Activated CD4-positive, alpha-beta T cell treated with anti-CD3 and anti-CD28 coated beads, Interleukin-2, Interleukin-4, amounts not matched to agents 100 ng/mL and 50 ng/mL, durations not matched to agents 16 hours and 8 hours (primary cell): ENCODE measurements around the gene DNAH14.
A peak's percentile ranks its signal among the peaks of the same experiment; 100 is the strongest.

Experiments
- DNase-seq: peaks from one replicate; pipeline ENCODE4 v3.0.0-alpha.2; 2020; ENCODE audit warnings: low spot score

DNAH14 gene

DNA sequence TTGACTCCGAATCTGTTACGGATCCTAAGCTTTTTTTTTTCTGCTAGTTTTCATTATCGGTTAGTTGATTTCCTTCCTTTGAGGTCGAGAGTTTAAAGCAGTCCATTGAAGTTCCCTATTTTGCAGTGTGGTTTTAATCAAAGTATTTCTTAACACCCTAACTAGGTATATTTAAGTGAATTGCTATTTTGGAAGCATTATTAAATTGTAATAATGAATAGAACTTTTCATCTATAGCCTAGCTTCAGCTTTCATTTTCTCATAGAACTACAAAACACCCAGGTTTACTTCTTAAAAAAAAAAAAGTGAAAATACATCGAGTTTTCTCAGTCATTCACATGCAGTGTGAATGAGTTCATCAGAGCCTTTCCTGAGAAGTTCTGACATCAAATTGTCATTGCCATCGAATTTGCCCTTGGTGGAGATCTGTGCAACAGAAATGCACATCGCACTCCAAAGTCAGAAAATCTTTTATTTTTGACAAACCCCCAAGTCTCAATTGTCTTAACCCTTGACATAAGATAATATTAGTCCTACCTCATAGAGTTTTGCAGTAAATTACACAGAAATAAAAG is 499.5 kb downstream of the DNAH14 start:
- peak; percentile 21 for DNase-seq

DNA sequence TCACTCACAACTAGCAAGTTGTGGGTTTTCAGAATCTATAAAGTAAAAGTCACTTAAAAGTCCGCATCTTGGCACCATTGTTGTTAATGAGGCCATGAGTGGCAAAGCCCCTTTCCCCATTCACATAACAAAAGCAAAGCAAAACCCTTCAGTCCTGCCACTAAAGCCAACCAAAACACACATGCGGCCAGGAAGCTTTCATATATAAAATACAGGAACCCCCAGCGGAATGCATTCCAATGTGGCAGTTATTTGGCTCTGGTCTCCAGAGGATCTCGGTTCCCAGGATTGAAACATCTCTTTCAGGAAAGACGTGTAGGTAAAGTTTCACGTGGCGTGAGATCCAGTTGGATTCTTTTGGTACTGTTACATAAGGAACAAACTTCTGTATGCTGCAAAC is 500.8 kb downstream of the DNAH14 start:
- DNase-seq = no peak

DNA sequence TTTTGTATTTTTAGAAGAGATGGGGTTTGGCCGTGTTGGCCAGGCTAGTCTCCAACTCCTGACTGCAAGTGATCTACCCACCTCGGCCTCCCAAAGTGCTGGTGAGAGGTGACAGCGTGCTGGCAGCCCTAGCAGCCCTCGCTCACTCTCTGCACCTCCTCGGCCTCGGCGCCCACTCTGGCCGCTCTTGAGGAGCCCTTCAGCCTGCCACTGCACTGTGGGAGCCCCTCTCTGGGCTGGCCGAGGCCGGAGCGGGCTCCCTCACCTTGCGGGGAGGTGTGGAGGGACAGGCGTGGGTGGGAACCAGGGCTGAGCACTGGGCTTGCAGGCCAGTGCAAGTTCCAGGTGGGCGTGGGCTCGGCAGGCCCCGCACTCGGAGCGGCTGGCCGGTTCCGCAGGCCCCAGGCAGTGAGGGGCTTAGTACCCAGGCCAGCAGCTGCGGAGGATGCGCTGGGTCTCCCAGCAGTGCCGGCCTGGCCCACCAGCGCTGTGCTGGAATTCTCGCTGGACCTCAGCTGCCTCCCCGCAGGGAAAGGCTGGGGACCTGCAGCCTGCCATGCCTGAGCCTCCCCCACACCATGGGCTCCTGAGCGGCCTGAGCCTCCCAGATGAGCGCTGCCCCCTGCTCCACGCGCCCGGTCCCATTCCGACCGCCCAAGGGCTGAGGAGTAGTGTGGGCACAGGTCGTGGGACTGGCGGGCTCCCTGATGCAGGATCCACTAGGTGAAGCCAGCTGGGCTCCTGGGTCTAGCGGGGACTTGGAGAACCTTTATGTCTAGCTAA is 501.8 kb downstream of the DNAH14 start:
- no peak for DNase-seq

DNA sequence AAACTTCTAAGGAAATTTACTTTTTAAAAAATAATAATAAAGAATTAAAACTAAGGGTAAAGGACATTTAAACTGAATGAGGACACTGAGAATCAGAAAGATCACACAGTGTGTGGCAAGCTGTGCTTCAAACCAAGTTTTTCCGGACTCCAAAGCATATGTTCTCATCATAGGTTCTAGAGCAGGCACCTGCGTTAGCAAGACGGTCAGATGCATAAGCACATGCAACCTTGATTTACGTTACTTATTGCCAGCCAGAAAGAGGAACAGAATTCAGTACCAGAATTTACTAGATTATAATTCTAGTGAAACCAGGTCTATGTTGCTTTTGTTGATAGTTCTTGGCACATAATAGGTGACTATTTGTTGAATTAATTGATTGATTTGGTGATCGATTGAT is 504.6 kb downstream of the DNAH14 start:
- no peak for DNase-seq

DNA sequence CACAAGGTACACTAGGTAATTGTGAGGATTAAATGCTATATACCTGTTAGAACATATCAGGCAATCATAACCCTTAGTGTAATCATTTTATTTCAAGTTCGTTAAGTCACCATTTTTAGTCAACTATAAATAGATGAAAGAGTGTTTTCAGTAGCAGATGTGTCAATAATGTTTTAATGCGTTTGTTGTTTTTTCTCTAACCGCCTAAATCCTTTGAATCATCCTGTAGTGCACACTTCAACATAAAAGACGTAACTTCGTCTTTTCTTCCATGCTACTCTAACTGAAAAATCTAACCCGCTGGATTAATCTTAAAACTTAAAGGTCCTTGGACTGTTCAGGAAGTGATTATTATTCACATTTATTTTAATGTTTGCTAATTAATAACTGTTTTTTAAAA is 505.6 kb downstream of the DNAH14 start:
- DNase-seq = no peak

DNA sequence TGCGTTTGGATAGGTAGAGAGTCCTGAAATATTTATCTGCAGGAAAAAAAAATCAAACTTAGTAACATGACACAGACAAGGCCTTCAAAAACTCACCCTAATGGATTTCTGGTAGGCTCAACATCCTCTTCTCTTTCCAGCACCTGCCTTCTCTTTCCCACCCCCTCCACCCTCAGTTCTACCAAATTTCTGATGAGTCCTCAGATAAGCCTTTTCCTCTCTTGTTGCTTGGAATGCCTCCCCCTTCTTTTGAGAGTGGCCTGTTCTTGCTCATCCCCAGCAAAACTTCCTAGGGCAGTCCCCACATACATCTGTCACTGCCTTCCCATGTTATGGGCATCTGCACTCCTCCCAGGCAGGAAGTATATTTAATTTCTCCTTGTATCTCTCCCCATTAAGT is 506.0 kb downstream of the DNAH14 start:
- no peak for DNase-seq

DNA sequence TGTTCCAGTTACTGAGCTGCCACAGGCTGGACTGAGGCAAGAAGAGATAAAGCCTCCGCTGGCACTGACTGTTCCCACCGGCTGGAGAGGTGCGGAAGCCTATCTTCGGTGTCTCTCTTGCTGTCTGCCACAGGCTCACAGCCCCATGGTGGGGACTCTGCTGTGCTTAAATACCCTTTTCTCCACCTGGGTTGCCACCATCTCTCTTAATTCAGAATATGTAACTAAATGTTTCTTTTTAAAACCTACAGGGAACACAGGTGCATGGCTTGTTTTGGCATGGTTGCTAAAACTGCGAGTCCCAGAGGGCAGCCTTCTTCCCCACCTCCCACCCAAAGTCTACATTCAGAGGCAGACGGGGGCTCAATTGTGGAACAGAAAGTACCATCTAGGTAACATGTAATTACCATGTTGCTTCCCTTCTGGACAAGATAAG is 506.5 kb downstream of the DNAH14 start:
- DNase-seq = no peak

DNA sequence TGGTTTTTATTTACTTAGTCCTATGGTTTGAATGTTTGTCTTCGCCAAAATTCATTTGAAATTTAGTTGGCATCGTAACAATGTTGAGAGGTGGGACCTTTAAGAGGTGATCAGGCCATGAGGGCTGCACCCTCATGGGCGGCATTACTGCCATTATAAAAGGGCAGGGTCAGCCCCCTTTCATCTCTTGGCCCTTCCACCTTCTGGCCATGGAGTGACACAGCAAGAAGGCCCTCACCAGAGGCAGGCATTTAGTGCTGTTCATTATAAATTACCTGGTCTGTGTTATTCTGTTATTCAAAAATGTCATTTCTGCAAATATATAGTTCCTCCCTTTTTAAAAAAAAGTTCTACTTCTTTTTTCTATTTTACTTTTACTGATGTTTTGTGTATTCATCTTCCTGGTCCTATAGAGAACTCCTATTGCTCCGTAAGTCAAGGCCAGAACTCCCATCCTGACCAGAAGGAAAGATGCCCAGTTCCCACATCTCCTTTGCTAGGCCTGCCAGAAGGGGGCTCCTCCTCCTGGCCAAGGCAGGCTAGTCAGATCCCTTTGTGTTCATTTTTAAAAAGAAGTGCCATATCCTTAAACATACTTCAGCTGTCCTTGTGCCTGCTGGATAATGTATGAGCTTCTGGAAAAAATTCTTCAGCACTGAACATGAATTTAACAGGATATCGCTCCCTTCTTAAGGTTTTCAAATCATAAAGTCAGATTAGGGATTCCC is 508.4 kb downstream of the DNAH14 start:
- DNase-seq = no peak

DNA sequence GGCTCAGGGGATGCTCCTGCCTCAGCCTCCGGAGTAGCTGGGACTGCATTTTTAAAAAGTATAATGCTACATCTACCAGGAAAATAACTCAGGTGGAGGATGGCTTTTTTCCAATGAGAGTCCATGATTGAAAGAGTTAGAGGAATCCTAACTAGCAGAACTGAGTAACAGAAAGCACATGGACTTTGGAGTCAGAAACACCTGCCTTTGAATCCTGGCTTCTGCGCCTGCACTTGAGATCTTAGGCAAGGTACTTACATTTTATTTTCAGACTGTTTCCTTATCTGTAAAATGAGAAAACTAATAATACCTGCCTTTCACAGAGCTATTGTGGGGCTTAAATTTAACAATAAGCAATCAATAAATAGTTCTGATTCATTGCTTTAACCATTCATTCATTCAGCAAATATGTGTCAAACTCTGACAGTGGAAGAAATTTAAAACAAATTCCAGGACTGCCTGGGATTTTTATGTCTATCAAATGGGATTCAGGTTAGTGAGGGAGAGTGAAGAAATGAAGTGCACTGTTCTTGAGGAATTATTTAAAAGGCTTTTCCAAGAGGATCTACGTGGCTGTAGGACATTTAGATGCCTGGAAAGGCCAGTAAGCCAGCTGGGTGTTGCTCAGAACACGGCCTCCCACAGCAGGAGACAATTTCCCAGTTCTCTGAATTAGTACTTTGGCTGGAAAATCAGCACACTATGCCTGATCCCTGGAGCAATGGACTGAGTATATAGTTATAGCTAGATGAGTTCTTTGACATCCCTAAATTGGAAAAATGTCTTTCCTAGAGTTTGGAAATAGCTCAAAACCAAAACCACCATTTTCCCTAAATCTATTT is 511.1 kb downstream of the DNAH14 start:
- DNase-seq = no peak

DNA sequence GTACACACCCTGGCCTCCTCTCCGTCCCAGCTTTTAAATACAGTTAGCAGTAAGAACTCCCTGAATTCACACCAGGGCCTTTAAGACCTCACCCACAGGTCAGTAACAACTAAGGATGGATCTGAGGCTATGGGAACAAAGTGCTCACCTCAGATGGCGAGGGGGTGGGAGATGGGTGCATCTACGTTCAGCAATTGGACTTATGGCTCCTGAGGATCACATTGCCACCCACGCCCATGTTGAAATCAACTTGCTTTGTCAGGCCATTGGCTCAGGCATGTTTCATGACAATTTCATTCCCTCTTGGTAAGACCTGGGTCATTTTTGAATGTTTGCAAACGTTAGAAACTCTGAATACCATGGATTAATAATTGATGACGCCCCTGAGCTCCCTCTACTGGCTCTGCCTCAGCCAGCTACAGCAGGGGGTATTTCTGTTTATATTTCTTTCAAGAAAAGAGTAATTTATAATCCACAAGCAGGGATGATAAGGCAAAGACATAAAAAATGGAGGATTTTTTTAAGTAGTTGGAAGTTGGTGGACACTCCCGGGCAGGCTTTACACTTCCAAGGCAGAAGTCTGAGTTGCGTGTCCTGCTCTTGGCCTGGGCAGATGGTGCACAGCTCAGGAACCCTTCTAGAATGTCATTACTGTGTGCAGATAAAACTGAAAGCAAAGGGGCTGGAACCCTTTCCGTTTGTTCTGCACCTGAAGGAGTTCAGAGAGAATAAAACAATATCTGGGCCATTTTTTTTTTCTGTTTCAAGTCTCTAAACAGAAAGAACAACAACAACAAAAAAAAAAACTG is 512.0 kb downstream of the DNAH14 start:
- DNase-seq = no peak

DNA sequence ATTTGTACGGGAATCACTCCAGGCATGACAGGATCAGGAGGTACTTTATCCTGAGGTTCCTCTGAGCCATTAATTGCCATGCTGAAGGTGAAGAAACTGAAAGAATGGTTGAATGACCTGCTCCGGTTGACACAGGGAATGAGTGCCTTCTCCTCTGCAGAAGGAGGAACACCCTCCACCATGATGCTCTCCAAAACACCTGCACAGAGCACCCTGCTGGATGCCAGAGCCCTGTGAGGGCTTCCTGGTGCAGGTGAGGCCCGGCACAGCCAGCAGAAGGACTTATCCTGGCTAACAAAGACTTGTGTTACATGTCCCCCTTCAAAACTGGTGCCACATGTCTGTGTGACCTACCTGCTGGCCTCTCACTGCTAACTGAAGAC is 512.6 kb downstream of the DNAH14 start:
- no peak for DNase-seq

DNA sequence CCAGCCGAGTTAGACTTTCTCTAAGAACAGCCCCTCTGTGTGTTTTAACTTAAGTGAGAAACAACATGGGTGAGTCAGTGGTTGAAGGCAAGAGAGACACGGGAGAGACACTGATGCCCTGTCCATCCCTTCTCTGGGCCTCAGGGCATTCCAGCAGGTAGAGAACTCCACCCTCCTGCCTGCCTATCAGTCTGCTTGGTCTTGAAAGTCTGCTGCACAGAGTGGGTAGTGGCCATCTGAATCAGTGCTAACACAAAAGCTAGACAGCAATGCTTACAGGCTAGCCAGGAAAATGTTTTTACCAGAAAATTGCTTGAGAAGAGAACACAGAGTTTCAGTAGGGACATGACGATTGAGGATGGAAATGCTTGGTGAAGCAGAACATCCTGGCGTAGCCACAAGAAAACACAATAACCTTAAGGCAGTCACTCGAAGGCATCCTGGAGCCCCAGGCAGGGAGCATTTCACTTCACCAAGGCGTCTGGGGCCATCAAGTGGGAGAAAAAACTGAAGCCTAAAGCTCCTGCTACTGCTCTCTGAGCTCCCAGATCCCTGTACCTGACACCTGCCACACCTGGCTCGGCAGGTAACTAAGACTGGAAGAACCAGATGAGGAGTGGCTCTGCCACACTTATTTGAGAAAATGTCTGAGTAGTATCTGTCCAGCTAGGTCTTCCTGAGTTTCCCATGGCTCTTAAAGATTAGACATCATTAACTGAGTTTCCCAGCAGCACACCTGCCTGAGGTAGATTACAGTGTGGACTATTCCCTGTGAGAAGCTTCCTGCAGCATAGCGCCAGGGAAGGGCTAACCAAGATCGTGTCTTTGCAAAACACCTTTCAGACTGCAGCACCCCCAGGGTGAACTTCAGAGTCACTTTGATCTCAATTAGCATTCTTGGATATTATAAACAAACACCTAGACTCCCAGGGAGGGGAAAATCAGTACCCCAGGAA is 516.4 kb downstream of the DNAH14 start:
- no peak for DNase-seq

DNA sequence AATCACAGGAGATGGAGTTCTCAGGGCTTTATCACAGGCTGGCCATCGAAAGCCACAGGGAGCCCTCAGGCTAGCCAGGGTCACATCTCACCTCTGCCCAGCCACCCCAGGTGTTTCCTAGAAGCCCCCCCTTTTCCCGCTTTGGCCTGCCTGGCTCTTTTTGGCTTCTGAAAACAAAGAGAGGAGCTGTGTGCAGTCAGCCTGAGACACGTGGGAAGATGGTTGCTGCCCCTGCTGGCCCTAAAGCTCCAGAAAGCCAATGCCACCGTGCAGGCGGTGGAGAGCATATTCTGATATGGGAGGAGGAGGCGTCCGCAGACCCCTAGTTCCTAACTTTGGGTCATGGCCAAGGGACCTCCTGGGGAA is 517.1 kb downstream of the DNAH14 start:
- no peak for DNase-seq

DNA sequence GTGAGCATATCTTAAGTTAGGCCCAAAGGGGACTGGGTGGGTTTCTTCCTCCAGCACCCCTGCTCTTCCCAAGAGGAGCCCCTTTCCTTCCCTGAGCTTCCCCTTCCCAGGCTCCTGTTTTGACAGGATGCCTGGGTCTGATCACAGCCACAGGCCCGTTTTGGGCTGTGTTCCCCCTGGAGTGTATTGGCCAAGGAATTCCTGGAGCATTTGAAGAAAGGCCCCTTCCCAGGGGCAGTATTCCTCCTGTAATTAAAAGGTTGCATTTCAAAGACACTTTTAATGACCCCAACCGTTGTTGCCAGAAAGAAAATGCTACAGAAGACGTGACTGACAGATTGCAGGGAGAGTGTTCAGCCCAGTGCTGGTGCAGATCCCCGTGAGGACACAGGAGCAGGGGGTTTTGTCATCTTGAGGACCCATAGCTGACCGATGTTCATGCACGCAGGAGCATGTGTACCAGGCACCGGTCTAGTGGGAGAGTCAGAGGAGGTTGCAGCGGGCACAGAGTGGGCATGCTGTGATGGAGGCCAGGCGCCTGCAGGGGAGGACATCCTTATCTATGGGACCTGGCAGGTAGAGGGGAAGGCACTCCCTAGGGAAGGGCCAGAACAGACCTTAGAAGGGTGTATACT is 517.6 kb downstream of the DNAH14 start:
- DNase-seq = no peak

DNA sequence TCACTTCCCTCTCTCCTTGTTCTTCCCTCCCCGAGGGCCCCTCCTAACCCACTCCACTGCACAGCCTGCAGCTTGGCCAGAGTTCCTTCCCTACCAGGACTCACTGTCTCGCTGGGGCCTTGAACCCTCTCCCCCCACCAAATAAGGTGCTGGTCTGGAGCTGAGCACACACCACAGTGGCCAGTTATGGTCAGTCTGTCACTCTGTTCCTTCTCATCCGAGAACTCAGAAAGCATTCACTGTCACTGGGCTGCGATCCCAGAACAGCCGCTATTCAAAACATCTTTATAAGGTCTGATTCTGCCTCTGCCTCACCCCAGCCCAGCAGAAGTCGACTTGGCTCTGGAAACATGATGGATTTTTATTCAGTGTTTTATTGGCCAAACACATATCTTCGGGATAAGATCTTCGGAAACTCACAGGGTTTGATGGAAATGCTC is 518.2 kb downstream of the DNAH14 start:
- DNase-seq = no peak

DNA sequence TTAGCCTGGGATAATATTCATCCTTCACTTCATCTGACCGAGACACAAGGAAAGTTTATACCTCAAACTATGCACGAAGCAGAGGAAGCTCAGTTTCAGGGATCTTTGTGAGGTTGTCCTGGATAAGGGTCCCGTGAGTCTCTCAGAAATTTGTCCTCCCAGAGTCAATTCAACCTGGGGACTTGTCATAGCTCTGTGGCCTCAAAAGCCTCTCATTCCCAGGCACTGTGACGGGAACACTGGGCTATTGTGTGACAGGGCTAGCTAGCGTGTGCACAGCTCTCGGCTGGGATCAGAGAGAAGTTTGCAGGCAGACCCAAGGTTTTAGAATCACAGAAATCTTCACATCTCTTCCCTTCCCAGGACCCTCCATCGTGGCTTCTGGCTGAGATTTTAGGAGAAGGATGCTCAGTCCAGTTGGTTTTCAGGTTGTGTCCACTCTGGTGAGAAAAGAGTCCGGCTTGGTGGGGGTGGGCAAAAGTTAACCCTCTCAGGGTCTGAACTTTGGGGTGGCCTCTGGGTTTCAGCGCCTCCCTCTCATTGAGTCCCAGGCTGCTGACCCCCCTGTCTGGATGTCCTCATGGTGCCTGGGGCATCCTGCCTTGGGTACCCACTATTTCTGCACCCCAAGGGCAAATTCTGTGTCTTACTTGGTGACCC is 518.8 kb downstream of the DNAH14 start:
- no peak for DNase-seq
